Left ventricle myocardium inferior (tissue), 1 donor: ENCODE measurements around the gene ACTR2. TPM values are rescaled to one million over a fixed set of nuclear protein-coding genes. Genes with fewer than 3 reads are reported as not detected.
"Not testable (repeated sequence)": the region's sequence is repeated elsewhere in the genome, so short reads cannot be mapped to it uniquely, and the experiment has no call there.

Source experiments
- DNase-seq: peaks from one replicate; pipeline ENCODE4 v3.0.0-alpha.2; 2020
- H3K27ac ChIP-seq: fragments of 200-600 bp; replicated peaks from 2 replicates; pipeline ENCODE4 v1.8.0; 2021
- H3K27me3 ChIP-seq: fragments of 200-600 bp; 2 replicates; pipeline ENCODE4 v1.8.0; 2021; ENCODE audit warnings: low read depth
- H3K36me3 ChIP-seq: fragments of 200-600 bp; 2 replicates; pipeline ENCODE4 v1.8.0; 2021
- H3K4me1 ChIP-seq: fragments of 200-600 bp; 2 replicates; pipeline ENCODE4 v1.8.0; 2021
- H3K4me3 ChIP-seq: fragments of 200-600 bp; 2 replicates; pipeline ENCODE4 v1.8.0; 2021; ENCODE audit warnings: mild to moderate bottlenecking, moderate library complexity
- H3K9me3 ChIP-seq: fragments of 200-600 bp; replicated peaks from 2 replicates; pipeline ENCODE4 v1.8.0; 2021
- intact Hi-C: fragments of 100-400 bp; cut with micrococcal nuclease; formaldehyde crosslinking; loops from one replicate; pipeline ENCODE4 v1.11.0; 2022
- total RNA-seq: library from RNA; stranded (reverse); fragmentation: NEBNext Ultra II Directional; extraction: Animal tissue kit (Norgen Biotek cat#: 25700); gene quantifications from one replicate; pipeline ENCODE4 v1.2.1, GENCODE V29; 2021
- TF ChIP-seq, protein P1 (sequence below): fragments of 200-600 bp; IDR thresholded peaks from 2 replicates; pipeline ENCODE4 v1.8.0; 2021; ENCODE audit warnings: antibody characterized with exemption, mild to moderate bottlenecking, borderline replicate concordance
- donor health status: DM: no; HTN: yes; CAD: no; lungs with severe emphysema.

Gene ACTR2
- total RNA-seq, 1 donor from 2014 or later = 100.0 TPM

DNA sequence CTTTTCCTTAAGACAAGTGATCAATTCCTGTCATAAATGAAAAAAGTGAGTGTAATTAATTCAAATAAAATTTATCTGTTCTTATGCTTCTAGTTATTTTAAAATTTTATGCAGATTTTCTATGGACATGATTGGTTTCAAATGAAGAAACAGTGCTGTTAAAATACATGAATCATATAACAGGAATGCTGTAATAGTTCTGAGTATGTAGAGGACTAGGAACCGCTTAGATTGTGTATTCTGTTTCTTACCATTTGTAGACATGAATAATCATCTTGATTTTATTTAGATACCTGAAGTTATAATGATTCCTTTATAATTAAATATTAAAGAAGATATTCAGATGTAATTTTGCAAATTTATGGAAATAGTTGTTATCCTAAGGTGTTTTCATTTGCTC lies 3.5 kb downstream of the ACTR2 start:
- no peak for DNase-seq
- no peak overlapping the region for H3K27ac ChIP-seq
- intact Hi-C loops = no loop called here
- no peak overlapping the region for H3K4me3 ChIP-seq
- H3K9me3 ChIP-seq = no peaks in the 10 kb centered on the region
- H3K4me1 ChIP-seq = peaks cover 84% of the 10 kb centered on the region
- H3K27me3 ChIP-seq = no peaks in the 10 kb centered on the region
- H3K36me3 ChIP-seq = peaks cover 19% of the 10 kb centered on the region
- TF ChIP-seq, protein P1, sequence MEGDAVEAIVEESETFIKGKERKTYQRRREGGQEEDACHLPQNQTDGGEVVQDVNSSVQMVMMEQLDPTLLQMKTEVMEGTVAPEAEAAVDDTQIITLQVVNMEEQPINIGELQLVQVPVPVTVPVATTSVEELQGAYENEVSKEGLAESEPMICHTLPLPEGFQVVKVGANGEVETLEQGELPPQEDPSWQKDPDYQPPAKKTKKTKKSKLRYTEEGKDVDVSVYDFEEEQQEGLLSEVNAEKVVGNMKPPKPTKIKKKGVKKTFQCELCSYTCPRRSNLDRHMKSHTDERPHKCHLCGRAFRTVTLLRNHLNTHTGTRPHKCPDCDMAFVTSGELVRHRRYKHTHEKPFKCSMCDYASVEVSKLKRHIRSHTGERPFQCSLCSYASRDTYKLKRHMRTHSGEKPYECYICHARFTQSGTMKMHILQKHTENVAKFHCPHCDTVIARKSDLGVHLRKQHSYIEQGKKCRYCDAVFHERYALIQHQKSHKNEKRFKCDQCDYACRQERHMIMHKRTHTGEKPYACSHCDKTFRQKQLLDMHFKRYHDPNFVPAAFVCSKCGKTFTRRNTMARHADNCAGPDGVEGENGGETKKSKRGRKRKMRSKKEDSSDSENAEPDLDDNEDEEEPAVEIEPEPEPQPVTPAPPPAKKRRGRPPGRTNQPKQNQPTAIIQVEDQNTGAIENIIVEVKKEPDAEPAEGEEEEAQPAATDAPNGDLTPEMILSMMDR = no peak

DNA sequence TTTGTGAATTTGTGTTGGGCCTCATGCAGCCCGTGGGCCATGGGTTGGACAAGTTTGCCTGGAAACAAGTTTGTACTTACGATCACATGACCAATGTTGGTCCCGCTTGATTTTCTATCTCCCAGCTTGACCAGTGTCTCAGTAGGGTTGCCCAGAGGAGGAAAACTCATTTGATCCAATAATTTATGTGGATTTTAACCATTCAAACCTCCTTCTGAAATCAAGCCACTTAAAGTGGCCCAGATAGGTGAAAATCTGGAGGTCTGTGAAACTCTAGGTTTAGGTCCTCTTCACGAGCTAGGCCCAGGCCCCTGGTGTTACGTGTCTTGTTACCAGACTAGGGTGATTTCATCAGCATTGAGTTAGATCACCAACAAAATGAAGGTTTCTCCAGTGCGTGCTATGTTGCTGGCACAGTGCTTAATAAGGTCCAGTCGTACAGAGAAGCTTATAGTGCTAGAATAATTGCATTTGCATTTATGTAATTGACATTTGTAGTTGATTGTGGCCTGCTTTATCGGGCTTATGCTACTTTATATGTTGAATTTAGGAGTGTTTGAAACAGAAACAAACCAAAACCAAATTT lies 4.4 kb downstream of the ACTR2 start:
- H3K4me1 ChIP-seq = peaks cover 84% of the 10 kb centered on the region
- intact Hi-C loops = no loop called here

DNA sequence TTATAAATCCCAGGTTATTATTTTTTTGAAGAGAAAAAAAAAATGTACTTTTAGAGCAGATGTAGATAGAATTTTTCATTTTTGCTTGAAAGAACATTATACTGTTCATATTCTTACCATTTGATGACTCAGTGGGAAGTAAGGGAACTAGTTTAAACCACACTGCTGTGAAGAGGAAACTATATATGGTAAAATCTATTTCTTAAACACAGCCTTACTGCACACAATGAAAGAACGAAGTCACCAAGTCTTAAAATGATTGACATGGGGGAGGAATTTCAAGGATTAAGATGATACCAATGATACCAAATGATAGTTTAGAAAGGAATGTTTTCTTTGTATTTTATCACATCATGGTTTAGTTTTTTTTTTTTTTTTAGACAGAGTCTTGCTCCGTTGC lies 5.0 kb downstream of the ACTR2 start:
- Histone ChIP-seq H3K9me3 (no peaks in the 10 kb centered on the region), H3K27ac (no peak overlapping the region), H3K27me3 (no peaks in the 10 kb centered on the region), H3K4me1 (peaks cover 85% of the 10 kb centered on the region), H3K4me3 (no peak overlapping the region), H3K36me3 (peaks cover 19% of the 10 kb centered on the region)
- intact Hi-C loops = no loop called here
- no peak for DNase-seq
- TF ChIP-seq, protein P1 = no peak

More for the DNA sequence above, 4.4 kb downstream of the ACTR2 start:
- no peaks in the 10 kb centered on the region for H3K9me3 ChIP-seq
- H3K36me3 ChIP-seq = peaks cover 19% of the 10 kb centered on the region
- no peak for DNase-seq
- no peaks in the 10 kb centered on the region for H3K27me3 ChIP-seq
- TF ChIP-seq, protein P1 = no peak
- H3K27ac ChIP-seq = no peak overlapping the region
- no peak overlapping the region for H3K4me3 ChIP-seq

DNA sequence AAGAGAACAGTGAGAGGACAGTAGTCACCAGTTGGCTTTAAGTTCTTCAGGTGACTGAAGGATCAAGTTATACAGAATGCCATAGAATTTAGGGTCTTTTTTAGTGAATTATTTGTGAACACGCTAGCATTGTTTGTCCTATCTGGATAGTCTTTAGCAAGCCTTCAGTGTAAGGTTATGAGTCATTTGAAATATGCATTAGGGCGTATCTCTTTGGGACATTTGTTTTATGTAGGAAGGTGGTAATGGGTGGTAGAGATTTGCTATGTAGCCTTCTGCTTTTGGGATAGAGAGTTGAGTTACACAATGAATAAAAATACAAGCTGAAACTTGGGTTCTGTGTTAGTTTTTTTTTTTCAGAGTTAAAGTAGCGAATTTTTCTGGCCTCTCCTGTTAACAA lies 13.0 kb downstream of the ACTR2 start:
- no peak for DNase-seq
- H3K27ac ChIP-seq = no peak overlapping the region
- peaks cover 34% of the 10 kb centered on the region for H3K36me3 ChIP-seq
- no peaks in the 10 kb centered on the region for H3K9me3 ChIP-seq
- TF ChIP-seq, protein P1 = no peak
- intact Hi-C loops = no loop called here
- H3K4me3 ChIP-seq = no peak overlapping the region
- H3K27me3 ChIP-seq = no peaks in the 10 kb centered on the region
- H3K4me1 ChIP-seq = peaks cover 17% of the 10 kb centered on the region

DNA sequence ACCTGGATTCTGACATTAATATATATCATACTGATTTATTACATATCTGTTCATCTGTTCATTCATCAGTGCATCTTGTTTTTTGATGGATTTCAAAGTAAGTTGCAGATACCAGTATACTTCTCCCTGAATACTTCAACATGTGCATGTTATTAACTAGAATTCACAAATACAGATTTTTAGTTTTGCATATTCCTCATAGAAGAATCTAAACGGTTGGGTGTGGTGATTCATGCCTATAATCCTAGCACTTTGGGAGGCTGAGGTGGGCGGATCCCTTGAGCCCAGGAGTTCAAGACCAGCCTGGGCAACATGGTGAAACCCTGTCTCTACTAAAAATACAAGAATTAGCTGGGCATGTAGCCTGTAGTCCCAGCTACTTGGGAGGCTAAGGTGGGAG lies 16.8 kb downstream of the ACTR2 start:
- H3K9me3 ChIP-seq, H3K27ac ChIP-seq, H3K27me3 ChIP-seq, H3K4me3 ChIP-seq, H3K4me1 ChIP-seq, intact Hi-C loops, DNase-seq: not testable (repeated sequence)
- H3K36me3 ChIP-seq = peaks cover 51% of the 10 kb centered on the region

DNA sequence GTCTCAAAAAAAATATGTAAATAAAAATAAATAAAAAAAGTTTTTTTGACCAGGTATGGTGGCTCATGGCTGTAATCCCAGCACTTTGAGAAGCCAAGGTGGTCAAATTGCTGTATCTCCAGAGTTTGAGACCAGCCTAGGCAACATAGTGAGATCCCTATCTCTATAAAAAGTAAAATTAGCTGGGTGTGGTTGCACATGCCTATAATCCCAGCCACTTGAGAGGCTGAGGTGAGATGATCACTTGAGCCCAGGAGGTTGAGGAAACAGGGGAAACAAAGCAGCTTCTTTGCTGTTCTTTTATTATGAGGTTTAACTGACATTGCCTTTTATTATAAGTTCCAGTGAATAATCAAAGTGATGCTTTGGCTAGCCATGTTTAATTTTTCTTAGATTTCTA lies 25.0 kb downstream of the ACTR2 start:
- H3K4me1 ChIP-seq = no peaks in the 10 kb centered on the region
- no peak overlapping the region for H3K4me3 ChIP-seq
- no peaks in the 10 kb centered on the region for H3K27me3 ChIP-seq
- intact Hi-C loops = no loop called here
- no peaks in the 10 kb centered on the region for H3K9me3 ChIP-seq
- DNase-seq = no peak
- TF ChIP-seq, protein P1 = no peak
- no peak overlapping the region for H3K27ac ChIP-seq
- H3K36me3 ChIP-seq = peaks cover 62% of the 10 kb centered on the region
